Glutamatergic neuron (in vitro differentiated cells): ENCODE measurements around the gene RNF213. TPM values are rescaled to one million over a fixed set of nuclear protein-coding genes. Genes with fewer than 3 reads are reported as not detected.

Experiments used
- DNase-seq: peaks from one replicate; pipeline ENCODE4 v3.0.0; 2022
- H3K27ac Mint-ChIP-seq: one replicate; pipeline ENCODE4 v1.8.0; 2020; ENCODE audit warnings: mild to moderate bottlenecking, mixed read lengths, inconsistent platforms; ENCODE audit not compliant: unreplicated experiment
- H3K27me3 Mint-ChIP-seq: one replicate; pipeline ENCODE4 v1.8.0; 2020; ENCODE audit warnings: mild to moderate bottlenecking, moderate library complexity, mixed read lengths, inconsistent platforms; ENCODE audit not compliant: unreplicated experiment
- H3K36me3 Mint-ChIP-seq: one replicate; pipeline ENCODE4 v1.8.0; 2020; ENCODE audit warnings: mild to moderate bottlenecking, mixed read lengths, inconsistent platforms; ENCODE audit not compliant: unreplicated experiment
- H3K4me1 Mint-ChIP-seq: one replicate; pipeline ENCODE4 v1.8.0; 2020; ENCODE audit warnings: mild to moderate bottlenecking, low read depth, mixed read lengths, inconsistent platforms; ENCODE audit not compliant: unreplicated experiment
- H3K4me3 Mint-ChIP-seq: one replicate; pipeline ENCODE4 v1.8.0; 2020; ENCODE audit warnings: mild to moderate bottlenecking, mixed read lengths, inconsistent platforms; ENCODE audit not compliant: unreplicated experiment
- H3K9me3 Mint-ChIP-seq: one replicate; pipeline ENCODE4 v1.8.0; 2020; ENCODE audit warnings: mild to moderate bottlenecking, moderate library complexity, mixed read lengths, inconsistent platforms; ENCODE audit not compliant: unreplicated experiment
- CTCF ChIP-seq: fragments of 200-600 bp; sonication (generic); IDR thresholded peaks from one replicate; pipeline ENCODE4 v1.5.0; 2021; ENCODE audit not compliant: partially characterized antibody, unreplicated experiment
- total RNA-seq: library from RNA; stranded (reverse); fragmentation: NEBNext Ultra II Directional; extraction: Animal tissue kit (Norgen Biotek cat#: 25700); gene quantifications from one replicate; pipeline ENCODE4 v1.2.1, GENCODE V29; 2021; ENCODE audit not compliant: unreplicated experiment

The RNF213 gene
- total RNA-seq, 1 donor from 2014 or later, result 34.7 TPM

- H3K4me3 Mint-ChIP-seq, result no peak overlapping the region
- no peak for DNase-seq
- no peak overlapping the region for H3K27ac Mint-ChIP-seq
- peaks cover 9% of the 10 kb centered on the region for H3K27me3 Mint-ChIP-seq
- peaks cover 14% of the 10 kb centered on the region for H3K4me1 Mint-ChIP-seq
- peaks cover 9% of the 10 kb centered on the region for H3K36me3 Mint-ChIP-seq
- peaks cover 3% of the 10 kb centered on the region for H3K9me3 Mint-ChIP-seq
- no peak for TF ChIP-seq CTCF
These were observed 91.7 kb downstream of the RNF213 start for GRCh38 chr17:80352216-80352895.

DNA sequence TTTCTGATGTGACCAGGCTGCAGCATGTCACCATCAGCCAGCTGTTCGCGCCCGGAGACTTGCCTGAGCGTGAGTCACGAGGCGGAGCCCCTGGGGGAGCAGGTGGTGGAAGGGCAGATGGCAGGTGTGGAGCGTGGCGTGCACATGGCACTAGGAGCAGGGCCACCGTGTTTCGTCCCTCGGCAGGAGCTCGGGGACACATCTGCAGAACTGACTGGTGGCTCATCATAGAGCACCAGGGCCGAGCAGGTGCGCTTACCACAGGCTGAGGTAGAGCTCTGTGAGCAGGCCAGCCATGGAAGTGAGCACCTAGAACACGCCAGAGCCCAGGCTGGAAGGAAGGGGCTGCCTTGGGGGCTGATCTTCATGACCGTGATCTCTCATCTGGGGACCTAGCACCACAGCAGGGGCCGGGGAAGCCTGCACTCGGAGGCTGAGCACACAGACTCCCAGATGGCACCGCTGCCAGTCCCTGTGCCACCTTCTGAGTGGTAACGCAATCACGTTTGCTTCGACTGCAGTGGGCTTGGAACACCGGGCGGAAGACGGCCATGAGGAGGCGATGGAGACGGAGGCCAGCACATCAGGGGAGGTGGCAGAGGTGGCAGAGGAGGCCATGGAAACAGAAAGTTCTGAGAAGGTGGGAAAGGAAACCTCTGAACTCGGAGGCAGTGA, 92.5 kb downstream of the RNF213 start:
- TF ChIP-seq CTCF, result no peak
- Mint-ChIP-seq H3K4me3 (no peak overlapping the region), H3K36me3 (peaks cover 5% of the 10 kb centered on the region), H3K27ac (no peak overlapping the region), H3K4me1 (peaks cover 14% of the 10 kb centered on the region), H3K27me3 (peaks cover 9% of the 10 kb centered on the region), H3K9me3 (peaks cover 3% of the 10 kb centered on the region)
- DNase-seq, result no peak

DNA sequence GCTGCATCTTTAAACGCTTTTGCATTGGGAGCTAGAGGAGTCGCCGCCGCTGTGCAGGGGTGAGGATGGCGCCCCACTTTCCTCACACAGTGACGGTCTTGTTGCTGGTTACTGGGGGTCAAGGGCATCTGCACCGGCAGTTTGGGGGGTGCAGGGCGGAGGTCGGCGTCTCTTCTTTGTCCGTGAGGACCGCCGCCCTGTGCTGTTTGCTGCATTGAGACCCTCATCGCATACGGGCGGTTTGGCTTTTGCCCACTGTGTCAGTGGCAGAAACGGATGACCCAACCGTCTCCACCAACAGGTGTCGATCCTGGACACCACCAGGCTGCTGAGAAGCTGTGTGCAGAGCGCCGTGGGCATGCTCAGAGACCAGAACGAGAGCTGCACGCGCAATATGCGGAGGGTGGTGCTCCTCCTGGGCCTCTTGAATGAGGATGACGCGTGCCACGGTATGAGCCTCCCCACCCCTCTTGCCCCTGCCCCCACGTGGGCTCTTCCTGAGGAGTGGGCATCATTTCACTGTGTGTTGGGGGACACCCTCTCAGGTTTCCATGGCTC, 93.1 kb downstream of the RNF213 start:
- no peaks in the 10 kb centered on the region for H3K36me3 Mint-ChIP-seq
- peaks cover 9% of the 10 kb centered on the region for H3K4me1 Mint-ChIP-seq
- no peak for TF ChIP-seq CTCF
- no peak overlapping the region for H3K4me3 Mint-ChIP-seq
- DNase-seq, result no peak
- H3K9me3 Mint-ChIP-seq, result peaks cover under 1% of the 10 kb centered on the region
- H3K27me3 Mint-ChIP-seq, result peaks cover 6% of the 10 kb centered on the region
- no peak overlapping the region for H3K27ac Mint-ChIP-seq

- TF ChIP-seq CTCF, result no peak
- H3K27ac Mint-ChIP-seq, result no peak overlapping the region
- no peak for DNase-seq
These were observed 93.7 kb downstream of the RNF213 start for GRCh38 chr17:80354336-80354735.

More at GRCh38 chr17:80354336-80354735, 93.7 kb downstream of the RNF213 start:
- H3K4me3 Mint-ChIP-seq, result no peak overlapping the region
- H3K9me3 Mint-ChIP-seq, result no peaks in the 10 kb centered on the region
- peaks cover 6% of the 10 kb centered on the region for H3K27me3 Mint-ChIP-seq
- H3K4me1 Mint-ChIP-seq, result peaks cover 5% of the 10 kb centered on the region
- H3K36me3 Mint-ChIP-seq, result no peaks in the 10 kb centered on the region
